Suprapubic skin (tissue), 3 donors: ENCODE measurements around the gene AGPS.

Source experiments
- POLR2A ChIP-seq, 2 donors: fragments of 450-650 bp; IDR thresholded peaks; one replicate each; pipeline ENCODE4 v1.6.1; 2017; ENCODE audit warnings: antibody characterized with exemption in 2 of 2, mild to moderate bottlenecking in 2 of 2, moderate library complexity in 2 of 2
- TF ChIP-seq, protein P1 (sequence below), 2 donors: fragments of 200-600 bp in 1 of 2; fragments of 450-650 bp in 1 of 2; sonication (generic) in 1 of 2; IDR thresholded peaks; one replicate each; pipeline ENCODE4 v1.5.1; 2016 to 2019; ENCODE audit warnings: antibody characterized with exemption in 2 of 2, mild to moderate bottlenecking in 1 of 2, moderate library complexity in 1 of 2

GRCh38 chr2:177464549-177464948 is 72.0 kb downstream of the AGPS start:
- TF ChIP-seq, protein P1, sequence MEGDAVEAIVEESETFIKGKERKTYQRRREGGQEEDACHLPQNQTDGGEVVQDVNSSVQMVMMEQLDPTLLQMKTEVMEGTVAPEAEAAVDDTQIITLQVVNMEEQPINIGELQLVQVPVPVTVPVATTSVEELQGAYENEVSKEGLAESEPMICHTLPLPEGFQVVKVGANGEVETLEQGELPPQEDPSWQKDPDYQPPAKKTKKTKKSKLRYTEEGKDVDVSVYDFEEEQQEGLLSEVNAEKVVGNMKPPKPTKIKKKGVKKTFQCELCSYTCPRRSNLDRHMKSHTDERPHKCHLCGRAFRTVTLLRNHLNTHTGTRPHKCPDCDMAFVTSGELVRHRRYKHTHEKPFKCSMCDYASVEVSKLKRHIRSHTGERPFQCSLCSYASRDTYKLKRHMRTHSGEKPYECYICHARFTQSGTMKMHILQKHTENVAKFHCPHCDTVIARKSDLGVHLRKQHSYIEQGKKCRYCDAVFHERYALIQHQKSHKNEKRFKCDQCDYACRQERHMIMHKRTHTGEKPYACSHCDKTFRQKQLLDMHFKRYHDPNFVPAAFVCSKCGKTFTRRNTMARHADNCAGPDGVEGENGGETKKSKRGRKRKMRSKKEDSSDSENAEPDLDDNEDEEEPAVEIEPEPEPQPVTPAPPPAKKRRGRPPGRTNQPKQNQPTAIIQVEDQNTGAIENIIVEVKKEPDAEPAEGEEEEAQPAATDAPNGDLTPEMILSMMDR (IDR thresholded peaks at IDR 0.05) = no peak
- TF ChIP-seq POLR2A (IDR thresholded peaks at IDR 0.05) = no peak
